ENCODE data around the gene MAPRE3.

MAPRE3 gene

GRCh38 chr2:27009716-27010115 is 39.3 kb downstream of the MAPRE3 start:
- H3K27ac ChIP-seq, result no peak overlapping the region
- TF ChIP-seq CTCF (IDR thresholded peaks at IDR 0.05), result no peak
- no peak overlapping the region for H3K4me3 ChIP-seq
- DNase-seq (ENCODE audit: low spot score), result no peak

- Histone ChIP-seq H3K27ac (no peak overlapping the region), H3K4me3 (no peak overlapping the region)
- no peak for DNase-seq (ENCODE audit: low spot score)
- no peak for TF ChIP-seq CTCF (IDR thresholded peaks at IDR 0.05)
Observed at GRCh38 chr2:27010139-27010538, 39.7 kb downstream of the MAPRE3 start.

GRCh38 chr2:27013738-27014137 is 43.3 kb downstream of the MAPRE3 start:
- no peak for TF ChIP-seq CTCF (IDR thresholded peaks at IDR 0.05)
- no peak overlapping the region for H3K27ac ChIP-seq
- no peak for DNase-seq (ENCODE audit: low spot score)
- no peak overlapping the region for H3K4me3 ChIP-seq

- Histone ChIP-seq H3K27ac (peak overlapping the region in 1 of 2 donors; percentile 8), H3K4me3 (no peak overlapping the region)
- DNase-seq (ENCODE audit: low spot score), result no peak
- no peak for TF ChIP-seq CTCF (IDR thresholded peaks at IDR 0.05)
Observed at GRCh38 chr2:27014771-27015433, 44.5 kb downstream of the MAPRE3 start.

GRCh38 chr2:27016801-27017325 is 46.4 kb downstream of the MAPRE3 start:
- H3K27ac ChIP-seq, result no peak overlapping the region
- TF ChIP-seq CTCF (IDR thresholded peaks at IDR 0.05), result peak; percentile 29
- H3K4me3 ChIP-seq, result no peak overlapping the region
- DNase-seq (ENCODE audit: low spot score), result no peak

- Histone ChIP-seq H3K27ac (no peak overlapping the region), H3K4me3 (no peak overlapping the region)
- no peak for DNase-seq (ENCODE audit: low spot score)
- TF ChIP-seq CTCF (IDR thresholded peaks at IDR 0.05), result no peak
Observed at GRCh38 chr2:27018142-27018541, 47.7 kb downstream of the MAPRE3 start.

DNA sequence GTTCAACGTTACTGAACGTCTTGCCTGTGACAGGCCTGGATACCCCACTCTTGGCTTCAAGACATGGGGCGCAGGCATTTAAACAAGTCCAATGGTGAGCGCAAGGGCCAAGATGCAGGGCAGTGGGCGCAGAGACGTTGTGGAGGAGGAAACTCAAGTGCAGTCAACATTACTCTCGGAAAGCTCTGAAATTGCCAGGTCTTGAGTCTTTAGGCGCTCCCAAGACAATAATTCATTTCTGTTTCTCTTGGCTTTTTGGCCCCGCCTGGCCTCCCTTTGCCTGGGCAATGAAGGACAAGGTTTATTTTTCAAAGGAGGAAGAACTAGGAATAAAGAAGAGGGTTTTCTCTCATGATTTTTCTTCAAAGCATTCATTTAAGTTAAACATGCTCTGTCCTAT is 49.0 kb downstream of the MAPRE3 start:
- Histone ChIP-seq H3K27ac (peak overlapping the region in 1 of 2 donors; percentile 51), H3K4me3 (no peak overlapping the region)
- no peak for TF ChIP-seq CTCF (IDR thresholded peaks at IDR 0.05)
- DNase-seq (ENCODE audit: low spot score), result no peak
